ENCODE results near the gene PACSIN3.

The PACSIN3 gene

GRCh38 chr11:47148903-47149531 lies 37.2 kb downstream of the PACSIN3 start:
- H3K79me2 ChIP-seq (ENCODE audit: insufficient read depth, low read length): no peaks in the 10 kb centered on the region

GRCh38 chr11:47148270-47148669 lies 38.0 kb downstream of the PACSIN3 start:
- TF ChIP-seq CTCF (IDR thresholded peaks at IDR 0.05; ENCODE audit: borderline replicate concordance, extremely low read depth, low read length, poor library complexity, severe bottlenecking) (no peak), EZH2 (IDR thresholded peaks at IDR 0.05; ENCODE audit: borderline replicate concordance, low read depth, low read length, severe bottlenecking) (no peak)
- DNase-seq: no peak
- Histone ChIP-seq H3K4me2 (ENCODE audit: insufficient read depth, low read length) (no peak overlapping the region), H3K79me2 (ENCODE audit: insufficient read depth, low read length) (no peaks in the 10 kb centered on the region), H3K36me3 (ENCODE audit: insufficient read depth, low read length) (peaks cover 4% of the 10 kb centered on the region; the same call in 1 of the 2 replicates), H2AFZ (ENCODE audit: low read depth, low read length) (no peak overlapping the region), H3K9ac (ENCODE audit: low read depth, low read length) (no peak overlapping the region), H4K20me1 (ENCODE audit: insufficient read depth, low read length) (no peaks in the 10 kb centered on the region), H3K9me3 (ENCODE audit: insufficient read depth, low read length, severe bottlenecking) (no peaks in the 10 kb centered on the region), H3K4me1 (ENCODE audit: insufficient read depth, low read length) (no peaks in the 10 kb centered on the region), H3K27ac (ENCODE audit: low read length) (no peak overlapping the region), H3K4me3 (ENCODE audit: low read depth in 1 of 2, low read length in 2 of 2) (no peak overlapping the region), H3K27me3 (ENCODE audit: insufficient read depth, low read length, poor library complexity) (no peaks in the 10 kb centered on the region)
- no peak for ATAC-seq (ENCODE audit: insufficient read depth, low read depth)

More at GRCh38 chr11:47148903-47149531, 37.2 kb downstream of the PACSIN3 start:
- Histone ChIP-seq H3K27me3 (ENCODE audit: insufficient read depth, low read length, poor library complexity) (no peaks in the 10 kb centered on the region), H3K4me2 (ENCODE audit: insufficient read depth, low read length) (no peak overlapping the region), H3K9ac (ENCODE audit: low read depth, low read length) (no peak overlapping the region), H3K27ac (ENCODE audit: low read length) (no peak overlapping the region), H2AFZ (ENCODE audit: low read depth, low read length) (no peak overlapping the region), H4K20me1 (ENCODE audit: insufficient read depth, low read length) (no peaks in the 10 kb centered on the region), H3K4me1 (ENCODE audit: insufficient read depth, low read length) (no peaks in the 10 kb centered on the region), H3K9me3 (ENCODE audit: insufficient read depth, low read length, severe bottlenecking) (no peaks in the 10 kb centered on the region), H3K4me3 (ENCODE audit: low read depth in 1 of 2, low read length in 2 of 2) (no peak overlapping the region), H3K36me3 (ENCODE audit: insufficient read depth, low read length) (peaks cover 4% of the 10 kb centered on the region; the same call in 1 of the 2 replicates)
- DNase-seq: no peak
- no peak for ATAC-seq (ENCODE audit: insufficient read depth, low read depth)
- no peak for TF ChIP-seq EZH2 (IDR thresholded peaks at IDR 0.05; ENCODE audit: borderline replicate concordance, low read depth, low read length, severe bottlenecking)

GRCh38 chr11:47147681-47148080 lies 38.6 kb downstream of the PACSIN3 start:
- ATAC-seq (ENCODE audit: insufficient read depth, low read depth): no peak
- Histone ChIP-seq H3K9ac (ENCODE audit: low read depth, low read length) (no peak overlapping the region), H3K4me2 (ENCODE audit: insufficient read depth, low read length) (no peak overlapping the region), H3K79me2 (ENCODE audit: insufficient read depth, low read length) (no peaks in the 10 kb centered on the region), H2AFZ (ENCODE audit: low read depth, low read length) (no peak overlapping the region), H3K9me3 (ENCODE audit: insufficient read depth, low read length, severe bottlenecking) (no peaks in the 10 kb centered on the region), H3K27ac (ENCODE audit: low read length) (no peak overlapping the region), H4K20me1 (ENCODE audit: insufficient read depth, low read length) (no peaks in the 10 kb centered on the region), H3K36me3 (ENCODE audit: insufficient read depth, low read length) (peaks cover 4% of the 10 kb centered on the region; the same call in 1 of the 2 replicates), H3K27me3 (ENCODE audit: insufficient read depth, low read length, poor library complexity) (no peaks in the 10 kb centered on the region), H3K4me3 (ENCODE audit: low read depth in 1 of 2, low read length in 2 of 2) (no peak overlapping the region), H3K4me1 (ENCODE audit: insufficient read depth, low read length) (no peaks in the 10 kb centered on the region)
- TF ChIP-seq EZH2 (IDR thresholded peaks at IDR 0.05; ENCODE audit: borderline replicate concordance, low read depth, low read length, severe bottlenecking): no peak
- no peak for TF ChIP-seq CTCF (IDR thresholded peaks at IDR 0.05; ENCODE audit: borderline replicate concordance, extremely low read depth, low read length, poor library complexity, severe bottlenecking)
- DNase-seq: no peak

GRCh38 chr11:47147250-47147649 lies 39.0 kb downstream of the PACSIN3 start:
- H3K27ac ChIP-seq (ENCODE audit: low read length): no peak overlapping the region
- no peak overlapping the region for H3K4me3 ChIP-seq (ENCODE audit: low read depth in 1 of 2, low read length in 2 of 2)
- H3K27me3 ChIP-seq (ENCODE audit: insufficient read depth, low read length, poor library complexity): no peaks in the 10 kb centered on the region
- peaks cover 4% of the 10 kb centered on the region; the same call in 1 of the 2 replicates for H3K36me3 ChIP-seq (ENCODE audit: insufficient read depth, low read length)
- DNase-seq (no peak), ATAC-seq (ENCODE audit: insufficient read depth, low read depth) (no peak)
- no peak overlapping the region for H2AFZ ChIP-seq (ENCODE audit: low read depth, low read length)
- no peak overlapping the region for H3K4me2 ChIP-seq (ENCODE audit: insufficient read depth, low read length)
- no peak for TF ChIP-seq CTCF (IDR thresholded peaks at IDR 0.05; ENCODE audit: borderline replicate concordance, extremely low read depth, low read length, poor library complexity, severe bottlenecking)
- TF ChIP-seq EZH2 (IDR thresholded peaks at IDR 0.05; ENCODE audit: borderline replicate concordance, low read depth, low read length, severe bottlenecking): no peak
- no peaks in the 10 kb centered on the region for H3K79me2 ChIP-seq (ENCODE audit: insufficient read depth, low read length)
- no peak overlapping the region for H3K9ac ChIP-seq (ENCODE audit: low read depth, low read length)
- H4K20me1 ChIP-seq (ENCODE audit: insufficient read depth, low read length): no peaks in the 10 kb centered on the region
- H3K9me3 ChIP-seq (ENCODE audit: insufficient read depth, low read length, severe bottlenecking): no peaks in the 10 kb centered on the region
- no peaks in the 10 kb centered on the region for H3K4me1 ChIP-seq (ENCODE audit: insufficient read depth, low read length)

Measured in DND-41 (cell line).